GM21786 (cell line): Measurements from ENCODE around the gene EGLN3.

Source experiments
- ATAC-seq: cut with Tn5 transposase; IDR thresholded peaks from one replicate; pipeline ENCODE4 v1.9.1; 2021; ENCODE audit not compliant: unreplicated experiment

The EGLN3 gene

DNA sequence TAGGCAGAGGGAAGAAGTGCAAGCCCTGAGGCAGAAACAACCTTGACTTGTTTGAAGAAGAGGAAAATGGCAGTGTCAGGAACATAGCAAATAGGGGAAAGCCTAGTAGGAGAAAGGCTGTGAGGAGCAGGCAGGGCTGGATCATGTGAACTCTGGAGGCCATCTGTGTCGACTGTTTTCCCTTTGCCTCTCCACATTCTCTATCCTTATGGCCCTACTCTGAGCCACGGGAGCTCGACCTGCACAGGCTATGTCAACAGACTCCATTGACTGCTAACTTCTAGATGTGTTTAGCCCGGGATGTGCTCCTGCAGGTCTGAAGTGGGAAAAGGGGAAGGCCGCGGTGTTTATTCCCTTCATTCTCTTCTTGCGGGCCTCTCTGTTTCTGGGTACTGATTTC, 35.2 kb downstream of the EGLN3 start:
- no peak for ATAC-seq

DNA sequence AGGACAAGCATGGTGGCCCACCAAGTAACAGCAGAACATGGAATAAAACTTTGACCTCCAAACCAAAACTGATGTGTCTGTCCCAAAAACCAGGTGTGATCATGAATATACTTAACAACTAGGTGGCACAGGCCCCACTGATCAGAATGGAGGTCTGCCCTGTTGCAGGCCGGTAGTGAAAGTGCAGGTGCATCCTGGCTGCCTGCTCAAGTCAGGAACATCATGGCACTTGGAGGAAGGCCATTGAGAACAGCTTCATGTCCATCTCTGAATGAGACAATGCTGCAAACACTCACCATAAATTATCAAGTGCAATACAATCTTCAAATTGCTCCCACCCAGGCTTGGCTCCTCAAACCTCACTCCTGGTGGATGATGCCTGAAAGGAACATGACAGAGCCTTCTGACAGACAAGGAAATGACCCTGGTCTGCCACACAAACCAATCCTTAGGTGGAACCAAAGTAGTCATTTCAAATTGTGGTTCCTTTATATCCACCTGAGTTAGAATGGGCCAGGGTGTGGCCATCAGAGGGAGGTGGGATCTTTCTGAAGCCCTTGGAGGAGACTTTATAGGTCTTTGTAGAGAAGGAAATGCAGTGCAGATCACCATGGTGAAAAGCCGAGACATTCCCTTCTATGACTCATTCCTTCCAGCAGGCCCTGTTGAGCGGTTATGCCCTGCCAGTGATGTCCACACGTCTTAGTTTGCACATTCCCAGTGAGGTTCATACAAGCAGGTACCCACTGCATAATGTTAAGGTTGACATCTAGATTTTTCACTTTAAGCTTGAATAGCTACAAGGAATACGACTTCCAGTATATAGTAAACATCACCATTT, 36.0 kb downstream of the EGLN3 start:
- ATAC-seq = no peak

DNA sequence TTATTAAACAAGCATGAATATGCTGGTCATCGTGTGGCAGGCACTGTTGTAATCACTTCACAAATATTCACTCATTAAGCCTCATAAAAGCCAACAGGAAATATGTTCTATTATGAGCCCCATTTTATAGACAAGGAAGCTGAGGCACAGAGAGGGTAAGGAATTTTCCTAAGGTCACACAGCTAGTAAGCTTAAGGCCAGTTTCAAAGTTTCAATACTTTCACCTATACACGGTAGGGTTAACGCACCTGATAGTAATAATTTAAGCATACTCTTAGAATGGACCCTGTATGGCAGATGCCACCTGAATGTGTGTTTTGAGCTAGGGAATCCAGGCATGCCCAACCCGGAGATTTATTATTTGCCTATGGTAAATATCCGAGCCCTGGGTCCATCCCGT, 39.8 kb downstream of the EGLN3 start:
- no peak for ATAC-seq

DNA sequence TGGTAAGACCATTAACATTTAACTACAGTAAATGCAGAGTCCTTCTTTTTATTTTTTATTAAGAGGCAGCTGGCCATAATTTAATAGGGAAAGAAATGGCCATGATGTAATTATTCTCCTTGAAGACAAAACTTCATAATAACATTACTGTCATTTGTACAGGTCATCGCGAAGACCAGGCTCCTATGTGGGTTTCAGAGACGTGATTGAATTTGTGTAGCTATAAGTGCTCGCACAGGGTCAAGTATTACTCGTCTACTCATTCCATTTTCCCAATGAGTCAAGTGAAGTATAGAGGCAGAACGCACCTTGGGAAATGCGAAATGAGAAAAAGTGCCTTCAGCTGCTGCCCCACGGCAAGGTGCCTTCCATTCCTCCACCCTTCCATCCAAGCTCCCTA, 40.4 kb downstream of the EGLN3 start:
- no peak for ATAC-seq

DNA sequence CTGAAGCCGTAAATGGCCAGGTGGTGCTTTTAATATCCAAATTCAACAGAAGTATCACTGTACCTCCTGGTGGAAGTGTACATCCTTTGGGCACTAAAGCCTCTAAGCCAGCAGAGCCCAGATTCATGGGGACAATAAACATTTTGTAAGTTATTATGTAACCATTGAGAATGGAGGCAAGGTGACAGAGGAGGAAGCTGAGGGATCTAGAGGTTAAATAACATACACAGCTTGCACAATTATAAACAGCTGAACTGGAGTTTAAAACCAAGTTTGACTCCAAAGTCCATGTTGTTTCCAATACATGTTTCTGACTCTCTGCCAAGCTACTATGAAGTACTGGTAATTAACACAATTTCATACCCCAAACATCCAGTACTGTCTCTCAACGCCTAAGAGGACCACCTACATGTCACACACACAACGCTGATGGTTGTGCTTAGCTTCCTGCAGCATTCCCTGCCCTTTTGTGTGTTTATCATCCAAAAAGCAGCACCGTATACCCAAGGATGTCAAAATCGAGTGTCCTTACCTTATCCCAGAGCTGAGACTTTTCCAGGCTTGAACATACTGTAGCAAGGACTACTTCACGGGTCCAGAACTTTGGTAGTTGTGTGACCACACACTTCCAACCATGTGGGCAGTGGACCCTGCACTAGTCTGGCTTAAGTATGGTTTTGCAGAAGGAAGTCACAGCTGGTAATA, 41.3 kb downstream of the EGLN3 start:
- no peak for ATAC-seq

DNA sequence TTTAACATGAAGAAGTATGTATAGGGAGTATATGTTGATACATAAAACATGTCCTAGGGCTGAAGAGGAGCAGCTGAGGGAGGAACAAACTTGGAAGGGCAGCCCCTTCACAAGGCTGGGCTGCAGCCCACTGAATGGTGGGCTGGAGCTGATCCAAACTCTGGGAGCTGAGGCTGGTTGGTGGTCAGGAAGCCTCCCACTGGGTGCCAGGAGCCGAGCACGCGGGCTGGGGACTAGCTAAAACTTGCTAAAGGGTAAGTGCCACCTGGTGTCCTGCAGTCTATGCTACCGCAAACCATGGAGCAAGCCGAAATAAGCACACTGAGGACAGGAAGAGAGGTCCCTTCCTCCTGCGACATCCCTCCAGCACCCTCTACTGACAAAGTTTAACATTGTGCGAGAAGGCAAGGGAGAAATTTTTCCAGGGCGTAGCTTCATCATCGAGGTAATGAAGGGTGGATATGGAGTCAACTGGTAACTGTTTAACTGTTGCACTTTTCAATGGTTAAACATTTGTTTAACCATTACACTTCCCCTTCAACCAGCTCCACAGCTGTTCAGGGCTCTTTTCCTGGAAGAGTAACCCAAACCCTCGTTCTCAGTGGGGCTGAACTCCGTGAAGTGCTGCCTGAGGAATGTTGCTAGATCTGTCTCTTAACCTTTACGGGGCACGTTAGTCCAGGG, 42.2 kb downstream of the EGLN3 start:
- no peak for ATAC-seq

DNA sequence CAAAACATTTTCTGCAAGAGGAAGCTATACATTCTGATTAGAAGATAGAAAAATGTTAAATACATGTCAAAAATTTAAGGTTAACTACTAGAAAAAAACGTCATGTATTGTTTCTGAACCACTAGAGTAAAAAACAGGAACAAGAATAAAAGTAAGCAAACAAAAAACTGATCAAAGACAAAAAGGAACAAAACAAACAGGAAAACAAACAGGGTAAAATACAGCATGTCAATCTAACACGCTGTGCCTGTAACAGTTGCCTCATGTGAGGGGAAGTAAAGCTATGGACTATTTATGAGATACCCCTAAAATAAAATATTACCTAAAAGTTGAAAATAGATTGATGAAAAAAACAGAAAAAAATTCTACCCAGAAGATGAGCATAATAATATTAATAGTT, 43.9 kb downstream of the EGLN3 start:
- no peak for ATAC-seq

DNA sequence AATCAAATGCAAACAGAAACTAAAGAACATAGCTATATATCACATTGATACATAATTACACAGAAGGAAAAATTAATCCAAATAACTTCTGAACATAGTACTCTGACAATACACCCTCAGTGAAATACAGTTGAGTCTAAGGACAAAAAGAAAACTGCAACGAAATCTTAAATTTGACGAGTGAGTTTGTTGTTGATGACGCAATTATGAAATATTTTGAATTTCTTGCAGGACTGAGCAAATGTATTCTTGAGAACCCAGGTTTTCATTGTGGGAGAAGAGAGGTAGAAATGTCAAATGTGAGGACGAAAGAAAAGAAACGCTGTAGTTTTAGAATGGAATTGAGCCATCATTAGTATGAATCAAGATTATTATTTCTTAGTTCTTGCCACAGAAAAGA, 46.3 kb downstream of the EGLN3 start:
- no peak for ATAC-seq

DNA sequence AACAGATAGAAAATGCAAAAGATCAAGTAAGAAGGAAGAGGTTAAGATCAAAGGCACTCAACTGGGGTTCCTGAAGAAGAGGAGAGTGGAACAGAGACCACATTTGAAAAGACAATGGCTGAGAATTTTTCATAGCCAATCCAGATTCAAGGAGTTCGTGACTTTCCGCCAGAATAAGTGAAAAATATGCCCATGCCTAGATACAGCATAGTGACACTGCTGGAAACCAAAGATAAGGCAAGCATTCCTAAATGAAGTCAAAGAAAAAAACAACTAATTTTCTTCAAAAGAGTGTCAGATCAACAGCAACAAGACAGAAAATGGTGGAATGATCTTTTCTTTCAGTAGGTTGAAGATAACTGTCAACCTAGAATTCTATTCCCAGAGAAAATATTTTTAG, 47.5 kb downstream of the EGLN3 start:
- ATAC-seq = no peak

DNA sequence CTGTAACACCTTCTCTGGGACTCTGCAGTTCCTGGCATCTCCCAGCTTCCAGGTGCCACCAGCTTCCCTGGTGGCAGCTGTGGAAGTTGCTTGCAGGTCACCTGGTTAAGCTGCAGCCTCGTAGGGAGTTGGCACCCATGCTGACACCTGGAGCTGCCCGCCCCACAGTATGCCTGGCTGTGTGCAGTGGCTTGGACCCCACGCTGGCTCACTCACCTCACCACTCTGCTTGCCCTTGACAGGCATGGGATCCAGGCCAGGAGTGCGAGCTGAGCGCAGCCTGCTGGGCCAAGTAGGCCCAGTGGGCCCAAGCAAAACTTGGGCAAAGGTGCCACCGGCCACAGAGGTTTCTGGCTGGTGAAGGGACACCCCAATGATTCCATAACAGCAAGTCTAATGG, 48.5 kb downstream of the EGLN3 start:
- no peak for ATAC-seq

DNA sequence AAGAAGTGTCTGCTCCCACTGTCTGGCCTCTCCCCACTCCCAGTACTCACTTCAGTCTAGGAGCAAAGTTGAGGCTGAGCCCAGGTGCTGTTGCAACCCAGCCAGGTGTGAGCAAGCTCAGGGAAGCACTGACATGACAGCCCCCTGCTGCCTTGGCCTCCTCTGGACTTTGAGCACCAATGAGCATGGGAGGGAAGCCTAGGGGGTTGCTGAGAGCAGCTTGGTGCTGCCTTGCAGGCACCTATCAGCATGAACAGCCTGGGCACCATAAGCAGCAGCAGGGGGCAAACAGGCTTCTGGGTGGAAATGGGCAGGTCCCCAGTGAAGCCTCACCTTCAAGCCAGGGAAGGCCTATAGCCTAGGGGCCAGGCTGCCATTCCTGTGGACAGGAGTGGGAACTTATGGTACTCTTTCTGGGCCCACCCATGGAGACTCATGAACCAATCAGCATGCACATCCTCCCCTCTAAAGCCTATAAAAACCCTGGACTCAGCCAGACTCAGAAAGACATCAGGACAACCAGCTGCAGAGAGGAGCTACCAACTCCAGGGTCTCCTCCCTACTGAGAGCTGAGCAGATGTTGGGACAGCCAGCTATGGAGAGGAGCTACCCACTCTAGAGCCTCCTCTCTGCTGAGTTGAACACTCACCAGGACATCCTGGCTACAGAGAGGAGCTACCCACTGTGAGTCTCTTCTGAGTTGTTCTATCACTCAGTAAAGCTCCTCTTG, 49.3 kb downstream of the EGLN3 start:
- no peak for ATAC-seq

DNA sequence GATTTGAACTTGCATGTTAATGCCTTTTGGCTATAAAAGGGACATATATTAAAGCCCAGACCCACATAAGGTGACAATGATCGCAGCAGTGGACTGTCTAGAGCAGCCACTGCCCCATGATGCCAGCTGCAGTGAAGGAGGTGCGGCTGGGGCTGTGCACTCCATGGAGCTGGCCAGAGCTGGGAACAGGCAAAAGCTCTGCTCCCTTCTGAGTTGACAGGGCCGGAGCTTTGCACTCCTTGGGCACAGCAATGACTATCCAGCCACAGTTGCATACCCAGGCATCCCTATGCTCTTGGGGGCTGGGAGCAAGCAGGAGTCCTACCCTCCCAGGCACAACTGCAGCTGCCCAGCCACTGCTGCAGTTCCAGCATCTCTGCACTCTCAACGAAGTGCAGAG, 50.2 kb downstream of the EGLN3 start:
- no peak for ATAC-seq

DNA sequence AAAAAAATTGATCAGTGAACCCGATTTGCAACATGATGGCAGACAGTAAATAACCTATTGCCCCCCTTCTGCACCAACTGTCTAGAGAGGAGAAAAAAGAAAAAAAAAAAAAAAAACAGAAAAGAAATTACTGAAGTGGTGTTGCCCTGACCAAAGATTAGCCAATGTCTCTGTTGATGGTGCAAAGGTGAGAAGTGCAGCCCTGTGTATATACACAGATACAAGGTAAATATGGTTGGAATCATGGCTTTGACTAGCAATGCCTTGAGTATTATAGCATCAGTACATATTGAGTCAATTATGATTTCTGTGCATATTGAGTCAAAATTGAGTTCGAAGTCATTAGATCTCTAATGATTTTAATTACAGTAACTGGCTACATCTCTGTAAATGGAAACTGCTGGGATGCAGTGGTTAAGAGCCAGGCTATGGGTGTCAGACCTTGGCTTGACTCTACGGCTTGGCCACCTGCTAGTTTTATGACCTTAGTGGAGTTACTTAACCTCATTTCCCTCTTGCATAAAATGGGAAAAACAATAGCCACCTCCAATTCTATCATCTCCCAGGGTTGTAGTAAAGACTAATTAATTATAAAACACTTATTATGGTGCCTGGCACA, 51.0 kb downstream of the EGLN3 start:
- no peak for ATAC-seq

DNA sequence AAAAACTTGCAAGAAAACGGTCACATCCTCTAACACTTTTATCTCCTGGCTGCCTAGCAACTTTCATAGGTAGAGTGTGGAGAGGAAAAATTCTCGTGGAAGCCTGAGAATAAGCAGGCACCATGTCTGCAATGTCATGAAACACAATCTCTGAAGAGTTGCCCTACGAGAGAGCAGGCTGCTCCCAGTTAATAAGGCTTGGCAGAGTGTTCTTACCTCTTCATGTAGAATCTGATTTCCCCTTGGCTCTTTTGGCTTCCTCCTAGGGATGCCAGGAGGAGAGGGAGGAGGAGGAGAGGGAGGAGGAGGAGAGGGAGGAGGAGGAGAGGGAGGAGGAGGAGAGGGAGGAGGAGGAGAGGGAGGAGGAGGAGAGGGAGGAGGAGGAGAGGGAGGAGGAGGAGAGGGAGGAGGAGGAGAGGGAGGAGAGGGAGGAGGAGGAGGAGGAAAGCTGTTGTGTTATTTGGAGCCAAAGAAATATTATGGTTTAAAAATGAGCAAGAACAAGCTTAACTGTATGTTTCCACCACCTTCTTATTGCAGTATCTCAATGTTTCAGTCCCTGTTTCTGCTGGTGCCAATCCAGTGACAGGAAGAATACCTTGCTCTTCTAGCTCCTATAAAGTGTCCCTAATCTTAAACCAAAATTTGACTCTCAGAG, 52.9 kb downstream of the EGLN3 start:
- ATAC-seq = no peak

DNA sequence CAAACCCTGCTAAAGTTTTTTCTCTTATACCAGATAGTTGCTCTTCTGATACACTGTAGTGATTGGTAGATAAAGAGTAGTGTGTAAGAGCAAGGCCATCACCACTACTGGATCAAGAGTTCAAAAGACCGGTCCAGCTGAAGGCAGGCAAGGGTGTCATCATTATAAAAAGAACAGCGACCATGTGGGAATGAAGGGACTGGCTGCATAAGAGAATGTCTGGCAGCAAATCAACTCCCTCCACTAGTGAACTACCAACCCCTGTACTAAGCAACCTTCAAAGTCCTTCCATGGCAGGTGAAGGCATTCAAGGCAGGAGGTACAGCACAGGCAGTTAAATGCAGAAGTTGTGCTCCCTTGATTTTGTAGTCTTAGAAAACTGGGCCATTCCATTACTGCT, 53.5 kb downstream of the EGLN3 start:
- ATAC-seq = no peak

DNA sequence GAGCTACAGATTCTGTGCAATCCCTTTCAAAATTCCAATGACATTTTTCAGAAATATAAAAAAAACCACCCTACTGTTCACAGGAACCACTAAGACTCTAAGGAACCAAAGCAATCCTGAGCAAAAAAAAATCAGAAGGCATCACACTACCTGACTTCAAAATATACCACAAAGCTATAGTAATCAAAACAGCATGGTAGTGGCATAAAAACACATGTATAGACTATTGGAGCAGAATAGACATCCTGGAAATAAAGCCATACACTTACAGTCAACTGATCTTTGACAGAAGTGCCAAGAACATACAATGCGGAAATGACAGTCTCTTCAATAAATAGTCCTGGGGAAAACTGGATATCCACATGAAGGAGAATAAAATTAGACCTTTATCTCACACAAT, 56.5 kb downstream of the EGLN3 start:
- ATAC-seq = no peak

DNA sequence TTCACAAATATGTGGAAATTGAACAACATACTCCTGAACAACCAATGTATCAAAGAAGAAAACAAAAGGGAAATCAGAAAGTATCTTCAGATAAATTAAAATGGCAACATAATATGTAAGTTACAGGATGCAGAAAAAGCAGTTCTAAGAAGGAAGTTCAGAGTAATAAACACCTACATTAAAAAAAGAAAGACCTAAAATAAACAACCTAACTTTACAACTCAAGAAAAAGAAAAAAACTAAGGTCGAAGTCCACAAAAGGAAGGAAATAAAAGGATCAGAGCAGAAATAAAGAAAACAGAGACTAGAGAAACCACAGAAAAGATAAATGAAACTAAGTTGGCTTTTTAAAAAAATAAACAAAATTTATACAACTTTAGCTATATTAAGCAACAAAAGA, 59.2 kb downstream of the EGLN3 start:
- no peak for ATAC-seq

DNA sequence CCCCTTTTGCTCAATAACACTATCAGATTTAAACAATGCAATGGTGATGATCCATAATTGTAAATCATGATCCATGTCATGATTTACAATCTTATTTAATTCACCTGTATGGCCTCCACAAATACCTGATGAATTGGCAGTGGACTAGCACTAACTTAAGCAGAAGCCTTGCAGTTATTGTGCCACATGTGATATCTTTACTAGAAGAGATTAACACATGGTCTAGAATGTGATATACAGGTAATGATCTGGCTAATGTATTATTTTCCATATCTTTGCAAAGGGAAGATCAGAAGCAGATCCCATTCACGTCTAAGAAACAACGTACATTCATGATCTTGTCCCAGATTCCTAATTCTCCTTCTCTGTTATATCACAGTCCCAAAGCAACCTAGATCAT, 66.0 kb downstream of the EGLN3 start:
- ATAC-seq = no peak

DNA sequence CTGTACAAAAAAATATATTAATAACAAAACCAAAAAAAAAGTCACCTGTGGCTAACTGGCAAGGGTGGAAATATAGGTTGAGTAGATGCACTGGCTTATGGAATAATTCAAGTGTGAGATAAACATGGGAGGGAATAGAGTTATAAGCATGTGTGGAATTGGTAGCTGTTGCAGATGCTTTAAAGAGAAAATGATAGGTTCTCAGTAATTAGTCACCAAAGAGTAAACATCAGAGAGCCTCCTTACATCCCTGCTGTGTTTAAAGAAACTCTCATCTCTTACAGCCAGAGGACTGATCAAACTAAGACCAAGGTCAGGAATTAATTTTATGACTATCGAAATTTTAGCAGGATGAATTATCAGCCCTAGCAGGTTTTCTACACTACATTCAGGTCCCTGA, 70.5 kb downstream of the EGLN3 start:
- ATAC-seq = no peak

DNA sequence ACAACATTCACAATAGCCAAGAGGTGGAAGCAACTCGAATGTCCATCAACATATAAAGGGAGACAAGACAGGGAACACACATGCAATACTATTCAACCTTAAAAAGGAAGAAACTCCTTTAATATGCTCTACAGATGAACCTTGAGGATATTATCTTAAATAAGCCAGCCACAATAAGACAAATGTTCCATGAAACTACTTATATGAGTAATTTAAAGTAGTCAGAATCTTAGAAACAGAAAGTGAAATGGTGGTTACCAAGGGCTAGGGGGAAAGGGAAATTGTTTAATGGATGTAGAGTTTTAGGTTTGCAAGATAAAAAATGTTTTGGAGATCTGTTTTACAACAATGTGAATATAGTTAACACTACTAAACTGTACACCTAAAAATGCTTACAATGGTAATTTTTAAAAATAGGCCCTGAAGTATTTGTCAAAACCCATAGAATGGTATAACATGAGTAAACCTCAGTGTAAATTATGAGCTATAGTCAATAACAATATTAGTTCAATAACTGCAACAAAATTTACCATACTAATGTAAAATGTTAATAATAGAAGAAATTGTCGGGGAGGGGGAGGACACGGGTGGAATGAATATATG, 71.1 kb downstream of the EGLN3 start:
- no peak for ATAC-seq
